ENCODE results near the gene AKR1C2.
A peak's percentile ranks its signal among the peaks of the same experiment; 100 is the strongest.
"Not testable (repeated sequence)": the region's sequence is repeated elsewhere in the genome, so short reads cannot be mapped to it uniquely, and the experiment has no call there.

The AKR1C2 gene

DNA sequence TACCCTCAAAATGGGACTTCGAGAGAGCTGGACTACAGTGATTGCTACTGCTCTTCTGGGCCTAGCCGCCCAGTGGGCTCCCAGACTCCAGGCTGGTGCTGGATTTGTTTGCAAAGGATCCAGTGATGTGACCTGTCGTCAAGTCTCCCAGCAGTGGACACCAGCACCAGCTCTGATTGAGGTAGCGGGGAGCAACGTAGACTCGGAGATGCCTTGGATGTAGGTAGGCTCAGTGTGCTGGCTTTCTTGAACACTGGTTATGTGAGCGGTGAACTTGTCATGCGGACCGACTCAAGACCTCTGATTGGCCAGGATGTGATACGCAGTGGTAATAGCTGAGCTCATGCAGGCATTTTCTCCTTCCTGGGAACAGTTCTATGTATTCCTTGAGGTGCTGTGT lies 19.4 kb downstream of the AKR1C2 start:
- DNase-seq (ENCODE audit: low spot score in 2 of 2) (no peak), ATAC-seq (peak; percentile 24)
- Mint-ChIP-seq H3K4me1 (no peaks in the 10 kb centered on the region), H3K9me3 (no peaks in the 10 kb centered on the region), H3K36me3 (no peaks in the 10 kb centered on the region), H3K27ac (no peak overlapping the region), H3K4me3 (no peak overlapping the region)

DNA sequence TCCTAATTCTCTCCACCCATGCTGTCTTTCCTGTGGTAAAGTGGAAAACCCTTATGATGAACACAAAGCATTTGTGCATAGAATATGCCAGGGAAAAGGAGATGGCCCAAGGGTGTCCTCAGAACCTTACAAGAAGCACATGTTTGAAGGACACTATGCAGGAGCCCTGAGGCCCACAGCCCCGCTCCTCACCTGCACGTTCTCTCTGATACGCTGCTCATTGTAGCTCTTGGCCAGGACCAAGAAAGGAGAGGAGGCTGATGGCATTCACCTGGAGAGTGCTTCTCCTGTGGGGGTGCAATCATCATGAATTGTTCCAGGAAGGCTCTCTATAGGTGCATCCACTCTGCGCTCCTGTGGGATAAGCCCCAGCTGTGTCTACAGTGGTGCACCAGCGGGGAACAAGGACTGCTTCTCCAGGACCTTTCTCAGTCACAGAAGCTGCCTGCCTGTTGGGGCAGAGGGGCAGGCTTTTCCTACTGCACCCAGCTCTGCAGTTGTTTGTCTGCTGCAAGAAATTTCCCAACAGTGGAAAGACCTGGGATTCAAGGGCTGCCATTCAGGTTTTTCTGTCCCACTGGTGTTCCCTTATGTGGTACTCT lies 19.9 kb downstream of the AKR1C2 start:
- DNase-seq (ENCODE audit: low spot score in 2 of 2) = no peak
- no peaks in the 10 kb centered on the region for H3K36me3 Mint-ChIP-seq
- no peaks in the 10 kb centered on the region for H3K4me1 Mint-ChIP-seq
- ATAC-seq = peak; percentile 36
- H3K9me3 Mint-ChIP-seq = no peaks in the 10 kb centered on the region
- no peak overlapping the region for H3K4me3 Mint-ChIP-seq
- H3K27ac Mint-ChIP-seq = no peak overlapping the region

GRCh38 chr10:4982764-4983226 lies 20.9 kb downstream of the AKR1C2 start:
- no peaks in the 10 kb centered on the region for H3K4me1 Mint-ChIP-seq
- H3K36me3 Mint-ChIP-seq = no peaks in the 10 kb centered on the region
- H3K4me3 Mint-ChIP-seq = no peak overlapping the region
- H3K9me3 Mint-ChIP-seq = no peaks in the 10 kb centered on the region
- H3K27ac Mint-ChIP-seq = no peak overlapping the region
- ATAC-seq (no peak), DNase-seq (ENCODE audit: low spot score in 2 of 2) (no peak)

- Mint-ChIP-seq H3K9me3 (no peaks in the 10 kb centered on the region), H3K36me3 (no peaks in the 10 kb centered on the region), H3K4me1 (no peaks in the 10 kb centered on the region), H3K4me3 (no peak overlapping the region), H3K27ac (no peak overlapping the region)
- ATAC-seq = no peak
- DNase-seq (ENCODE audit: low spot score in 2 of 2) = no peak
Measured at GRCh38 chr10:4981722-4982471, 21.8 kb downstream of the AKR1C2 start.

- H3K27ac Mint-ChIP-seq = no peak overlapping the region
- DNase-seq (ENCODE audit: low spot score in 2 of 2) (no peak), ATAC-seq (no peak)
- no peak overlapping the region for H3K4me3 Mint-ChIP-seq
- H3K4me1 Mint-ChIP-seq = no peaks in the 10 kb centered on the region
- no peaks in the 10 kb centered on the region for H3K36me3 Mint-ChIP-seq
- H3K9me3 Mint-ChIP-seq = no peaks in the 10 kb centered on the region
Measured at GRCh38 chr10:4980793-4981192, 22.9 kb downstream of the AKR1C2 start.

GRCh38 chr10:4978870-4979269 lies 24.8 kb downstream of the AKR1C2 start:
- Mint-ChIP-seq H3K27ac (no peak overlapping the region), H3K4me1 (no peaks in the 10 kb centered on the region), H3K4me3 (no peak overlapping the region), H3K36me3 (no peaks in the 10 kb centered on the region), H3K9me3 (no peaks in the 10 kb centered on the region)
- ATAC-seq (no peak), DNase-seq (ENCODE audit: low spot score in 2 of 2) (no peak)

DNA sequence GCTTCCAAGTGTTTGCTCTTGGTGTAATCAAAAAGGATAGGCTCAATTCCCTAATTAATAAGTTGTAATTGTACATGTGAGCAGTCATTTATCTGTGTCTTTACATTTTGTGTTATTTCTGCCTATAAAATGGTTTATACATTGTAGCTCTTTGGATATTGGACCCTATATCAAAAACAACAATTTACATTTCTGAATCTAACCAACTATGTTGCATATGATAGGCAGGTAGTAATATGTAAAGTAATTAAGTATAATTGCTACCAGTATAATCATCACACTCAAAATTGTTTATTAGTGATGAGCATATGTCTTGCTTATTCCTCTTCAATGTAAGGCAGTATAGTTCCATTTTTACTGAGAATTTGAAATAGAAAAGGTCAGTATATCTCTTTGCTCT lies 26.6 kb downstream of the AKR1C2 start:
- no peak overlapping the region for H3K4me3 Mint-ChIP-seq
- H3K4me1 Mint-ChIP-seq = no peaks in the 10 kb centered on the region
- no peaks in the 10 kb centered on the region for H3K9me3 Mint-ChIP-seq
- H3K36me3 Mint-ChIP-seq = no peaks in the 10 kb centered on the region
- no peak overlapping the region for H3K27ac Mint-ChIP-seq
- no peak for DNase-seq (ENCODE audit: low spot score in 2 of 2)
- ATAC-seq = no peak

- ATAC-seq; DNase-seq (ENCODE audit: low spot score in 2 of 2); H3K9me3 Mint-ChIP-seq; H3K27ac Mint-ChIP-seq; H3K4me3 Mint-ChIP-seq; H3K4me1 Mint-ChIP-seq; H3K36me3 Mint-ChIP-seq: not testable (repeated sequence)
Measured at GRCh38 chr10:4974400-4974799, 29.3 kb downstream of the AKR1C2 start.

DNA sequence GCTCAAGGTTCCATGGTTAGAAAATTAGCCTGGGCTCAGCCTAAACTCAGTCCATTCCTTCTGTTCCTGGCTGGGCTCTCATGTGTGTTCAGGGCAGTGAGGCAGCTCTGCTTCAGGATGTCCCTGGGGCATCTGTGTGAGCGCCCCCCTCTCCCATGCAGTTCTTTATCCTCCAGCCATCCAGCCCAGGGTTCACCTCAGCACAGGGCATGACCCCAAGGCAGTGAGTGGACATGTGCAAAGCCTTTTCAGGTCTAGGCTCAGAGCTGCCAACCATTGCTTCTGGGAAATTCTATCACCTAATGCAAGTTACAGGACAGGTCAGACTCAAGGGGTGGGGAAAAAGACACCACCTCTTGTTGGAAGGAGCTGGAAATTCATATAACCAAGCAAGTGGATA lies 30.4 kb downstream of the AKR1C2 start:
- not testable (repeated sequence) for H3K4me3 Mint-ChIP-seq; H3K9me3 Mint-ChIP-seq; ATAC-seq; DNase-seq (ENCODE audit: low spot score in 2 of 2); H3K27ac Mint-ChIP-seq; H3K4me1 Mint-ChIP-seq; H3K36me3 Mint-ChIP-seq

DNA sequence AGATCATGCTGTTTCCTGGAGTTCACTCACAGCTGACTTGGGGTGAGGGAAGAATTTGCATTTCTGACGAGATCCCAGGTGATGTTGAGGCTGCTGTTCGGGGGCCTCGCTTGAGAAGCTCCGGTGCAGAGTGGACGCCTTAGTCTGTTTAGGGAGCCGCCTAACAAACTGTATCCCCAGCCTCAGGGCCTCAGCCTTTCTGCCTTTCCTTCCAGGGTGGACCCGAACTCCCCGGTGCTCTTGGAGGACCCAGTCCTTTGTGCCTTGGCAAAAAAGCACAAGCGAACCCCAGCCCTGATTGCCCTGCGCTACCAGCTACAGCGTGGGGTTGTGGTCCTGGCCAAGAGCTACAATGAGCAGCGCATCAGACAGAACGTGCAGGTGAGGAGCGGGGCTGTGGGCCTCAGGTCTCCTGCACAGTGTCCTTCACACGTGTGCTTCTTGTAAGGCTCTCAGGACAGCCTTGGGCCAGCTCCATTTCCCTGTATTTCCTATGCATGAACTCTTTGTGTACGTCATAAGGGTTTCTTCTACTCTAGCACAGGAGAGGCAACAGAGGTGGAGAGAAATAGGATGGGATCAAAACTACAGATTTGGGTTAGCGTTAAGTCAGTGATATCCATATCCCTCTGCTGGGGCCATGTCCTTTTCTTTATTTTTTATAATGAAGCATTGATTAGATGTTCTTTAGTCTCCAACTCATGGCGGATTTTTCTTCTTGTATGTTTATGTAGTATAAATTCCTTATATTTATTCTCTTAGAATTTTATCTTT lies 31.1 kb downstream of the AKR1C2 start:
- H3K27ac Mint-ChIP-seq; H3K9me3 Mint-ChIP-seq; H3K4me3 Mint-ChIP-seq; H3K4me1 Mint-ChIP-seq; DNase-seq (ENCODE audit: low spot score in 2 of 2); H3K36me3 Mint-ChIP-seq: not testable (repeated sequence)
- ATAC-seq = peak; percentile 31

DNA sequence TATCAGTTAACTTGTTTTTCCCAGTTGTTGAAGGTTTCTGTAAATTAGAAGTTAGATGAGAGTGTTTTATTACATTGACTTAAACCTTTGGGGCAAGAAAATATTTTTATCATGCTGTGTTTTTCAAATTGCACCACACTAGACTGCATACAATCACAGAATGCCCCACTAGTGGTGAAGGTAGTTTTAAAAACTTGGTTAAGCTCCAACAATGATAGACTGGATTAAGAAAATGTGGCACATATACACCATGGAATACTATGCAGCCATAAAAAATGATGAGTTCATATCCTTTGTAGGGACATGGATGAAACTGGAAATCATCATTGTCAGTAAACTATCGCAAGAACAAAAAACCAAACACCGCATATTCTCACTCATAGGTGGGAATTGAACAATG lies 33.3 kb downstream of the AKR1C2 start:
- DNase-seq (ENCODE audit: low spot score in 2 of 2); H3K36me3 Mint-ChIP-seq; ATAC-seq: not testable (repeated sequence)

DNA sequence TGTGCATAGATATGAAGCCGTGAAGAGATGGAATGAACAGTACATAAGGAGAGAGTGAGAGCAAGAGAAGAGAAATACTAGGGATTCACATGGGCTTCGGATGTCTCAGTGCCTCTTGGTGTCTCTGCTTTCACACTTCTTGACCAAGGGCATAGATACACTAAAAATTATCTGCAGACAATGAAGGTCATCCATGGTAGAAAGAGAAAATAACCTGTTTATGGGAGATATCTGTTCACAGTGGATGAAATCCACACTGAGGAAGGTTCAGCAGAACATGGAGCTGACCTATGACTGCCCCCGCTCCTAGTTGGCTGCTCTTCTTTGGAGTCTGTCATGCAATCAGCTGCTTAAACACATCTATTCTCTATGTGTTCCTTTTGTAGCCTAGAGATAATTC lies 34.4 kb downstream of the AKR1C2 start:
- not testable (repeated sequence) for H3K27ac Mint-ChIP-seq; H3K36me3 Mint-ChIP-seq; DNase-seq (ENCODE audit: low spot score in 2 of 2); H3K4me1 Mint-ChIP-seq; H3K9me3 Mint-ChIP-seq; H3K4me3 Mint-ChIP-seq; ATAC-seq

More for the DNA sequence above, 33.3 kb downstream of the AKR1C2 start:
- not testable (repeated sequence) for H3K4me3 Mint-ChIP-seq, H3K9me3 Mint-ChIP-seq, H3K27ac Mint-ChIP-seq, H3K4me1 Mint-ChIP-seq

DNA sequence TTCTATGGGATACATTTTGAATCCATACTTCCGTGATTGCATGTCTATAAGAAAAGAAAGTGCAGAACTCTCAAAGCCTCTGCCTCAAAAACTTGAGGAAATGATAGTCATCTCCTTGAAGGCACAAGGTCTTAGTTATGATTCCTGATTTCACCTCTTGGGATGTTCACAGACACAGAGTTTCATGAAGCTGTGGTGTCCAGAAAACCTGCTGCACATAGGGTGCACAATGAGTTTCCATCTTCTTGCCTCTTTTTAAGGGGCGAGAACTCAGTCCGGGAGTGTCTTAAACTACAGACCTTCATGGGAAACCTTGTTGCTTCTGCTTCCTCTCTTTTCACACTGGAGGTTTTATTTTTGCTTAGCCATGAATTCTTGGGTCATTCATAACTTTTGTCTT lies 36.5 kb downstream of the AKR1C2 start:
- not testable (repeated sequence) for H3K4me1 Mint-ChIP-seq; H3K9me3 Mint-ChIP-seq; DNase-seq (ENCODE audit: low spot score in 2 of 2); H3K36me3 Mint-ChIP-seq; H3K27ac Mint-ChIP-seq; H3K4me3 Mint-ChIP-seq; ATAC-seq

- not testable (repeated sequence) for H3K4me1 Mint-ChIP-seq; DNase-seq (ENCODE audit: low spot score in 2 of 2); H3K36me3 Mint-ChIP-seq; H3K9me3 Mint-ChIP-seq; H3K27ac Mint-ChIP-seq; H3K4me3 Mint-ChIP-seq; ATAC-seq
Measured at GRCh38 chr10:4965763-4966162, 37.9 kb downstream of the AKR1C2 start.

DNA sequence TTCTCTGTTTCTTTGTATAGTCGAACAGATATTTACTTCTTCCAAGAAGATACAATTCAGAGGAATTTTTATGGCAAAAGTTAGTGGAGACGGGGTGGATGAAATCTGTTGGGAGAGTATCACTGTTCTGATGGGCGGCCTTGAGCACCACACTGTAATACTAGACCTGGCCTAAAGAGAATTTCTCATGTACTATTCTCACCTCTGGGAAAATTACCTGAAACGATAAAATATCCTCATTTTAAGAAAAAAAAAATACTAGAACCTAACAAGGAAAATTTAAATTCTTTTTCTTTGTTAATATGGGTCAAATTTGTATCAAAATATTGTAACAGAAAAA lies 39.9 kb downstream of the AKR1C2 start:
- H3K4me1 Mint-ChIP-seq; H3K36me3 Mint-ChIP-seq; ATAC-seq; H3K9me3 Mint-ChIP-seq; H3K27ac Mint-ChIP-seq; DNase-seq (ENCODE audit: low spot score in 2 of 2); H3K4me3 Mint-ChIP-seq: not testable (repeated sequence)

All from stimulated activated effector memory CD8-positive, alpha-beta T cell treated with anti-CD3 and anti-CD28 coated beads, Interleukin-12 subunit alpha, Interleukin-12 subunit beta, amount 100 ng/mL, for 72 hours (primary cell).